ENCODE measurements around the gene DAGLB. TPM values are rescaled to one million over a fixed set of nuclear protein-coding genes. Genes with fewer than 3 reads are reported as not detected.
"Not testable (repeated sequence)": the region's sequence is repeated elsewhere in the genome, so short reads cannot be mapped to it uniquely, and the experiment has no call there.

DAGLB gene, protein sequence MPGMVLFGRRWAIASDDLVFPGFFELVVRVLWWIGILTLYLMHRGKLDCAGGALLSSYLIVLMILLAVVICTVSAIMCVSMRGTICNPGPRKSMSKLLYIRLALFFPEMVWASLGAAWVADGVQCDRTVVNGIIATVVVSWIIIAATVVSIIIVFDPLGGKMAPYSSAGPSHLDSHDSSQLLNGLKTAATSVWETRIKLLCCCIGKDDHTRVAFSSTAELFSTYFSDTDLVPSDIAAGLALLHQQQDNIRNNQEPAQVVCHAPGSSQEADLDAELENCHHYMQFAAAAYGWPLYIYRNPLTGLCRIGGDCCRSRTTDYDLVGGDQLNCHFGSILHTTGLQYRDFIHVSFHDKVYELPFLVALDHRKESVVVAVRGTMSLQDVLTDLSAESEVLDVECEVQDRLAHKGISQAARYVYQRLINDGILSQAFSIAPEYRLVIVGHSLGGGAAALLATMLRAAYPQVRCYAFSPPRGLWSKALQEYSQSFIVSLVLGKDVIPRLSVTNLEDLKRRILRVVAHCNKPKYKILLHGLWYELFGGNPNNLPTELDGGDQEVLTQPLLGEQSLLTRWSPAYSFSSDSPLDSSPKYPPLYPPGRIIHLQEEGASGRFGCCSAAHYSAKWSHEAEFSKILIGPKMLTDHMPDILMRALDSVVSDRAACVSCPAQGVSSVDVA
- total RNA-seq: 12.6 TPM

DNA sequence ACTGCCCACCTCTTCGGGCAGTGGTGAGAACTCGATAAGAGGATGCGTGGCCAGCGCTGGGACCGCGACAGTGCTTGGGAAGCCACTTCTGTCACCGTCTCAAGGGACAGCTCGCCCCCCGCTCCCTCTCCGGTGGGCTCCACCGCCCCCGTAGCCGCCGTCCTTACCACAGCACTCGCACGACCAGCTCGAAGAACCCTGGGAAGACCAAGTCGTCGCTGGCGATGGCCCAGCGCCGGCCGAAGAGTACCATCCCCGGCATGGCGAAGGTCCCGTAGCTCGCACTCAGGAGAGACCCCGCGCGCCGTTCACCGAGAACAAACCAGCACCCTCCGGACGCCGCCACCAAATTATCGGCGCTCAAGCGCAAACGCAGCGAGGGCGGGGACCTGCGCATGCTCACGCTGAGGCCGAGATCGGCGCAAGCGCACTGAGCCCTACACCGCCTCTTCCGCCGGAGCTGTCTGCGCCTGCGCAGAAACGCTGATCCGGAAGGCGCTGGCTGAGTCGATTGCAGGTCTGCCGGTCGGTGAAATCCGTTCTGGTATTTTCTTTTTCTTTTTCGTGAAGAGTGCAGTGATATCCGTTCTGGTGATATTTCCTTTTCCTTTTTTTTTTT, at the start of gene DAGLB:
Gene DAGLB, minus strand, starts transcription at position 374 of the 619 bp plus-strand sequence. Its CDS starts 112 bp downstream, at position 262.
- peak; percentile 90 for DNase-seq

GRCh38 chr7:6497637-6497905, 49.8 kb upstream of the DAGLB start:
- no peak for DNase-seq

DNA sequence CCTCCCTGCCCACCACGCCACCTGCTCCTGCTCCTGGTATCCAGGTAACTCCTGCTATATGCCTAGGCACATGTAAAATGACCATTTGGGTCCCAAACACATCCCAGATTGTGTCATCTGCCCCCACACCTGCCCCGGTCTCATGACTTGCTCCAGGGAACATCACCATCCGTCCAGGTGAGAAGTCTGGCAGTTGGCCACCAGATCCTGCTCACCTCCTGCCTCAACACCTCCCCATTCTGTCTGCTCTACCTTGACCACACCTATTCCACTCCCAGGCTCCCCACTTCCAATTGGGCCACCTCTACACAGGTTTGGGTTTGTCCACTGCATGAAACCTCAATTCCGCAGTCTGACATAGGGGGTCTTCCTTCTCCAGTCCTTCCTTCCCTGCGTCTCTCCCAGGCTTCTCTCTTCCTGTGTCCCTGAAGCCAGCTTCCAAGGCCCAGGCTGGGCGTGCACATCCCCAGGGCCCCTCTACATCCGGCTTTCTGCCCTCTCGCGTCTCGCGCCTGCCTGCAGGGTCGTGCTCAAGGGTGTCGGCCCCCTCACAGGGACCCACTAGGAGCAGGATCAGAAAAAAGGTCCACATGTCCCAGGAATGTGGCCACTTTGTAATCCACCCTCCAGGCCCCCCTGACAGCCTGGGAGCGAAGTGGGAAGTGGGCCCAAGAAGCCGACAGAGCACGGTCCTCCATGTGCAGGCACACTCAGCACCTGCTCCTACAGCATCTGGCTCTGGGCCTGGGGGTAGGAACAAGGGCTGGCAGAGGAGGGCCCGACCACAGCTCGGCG, 49.3 kb upstream of the DAGLB start:
- DNase-seq: no peak

DNA sequence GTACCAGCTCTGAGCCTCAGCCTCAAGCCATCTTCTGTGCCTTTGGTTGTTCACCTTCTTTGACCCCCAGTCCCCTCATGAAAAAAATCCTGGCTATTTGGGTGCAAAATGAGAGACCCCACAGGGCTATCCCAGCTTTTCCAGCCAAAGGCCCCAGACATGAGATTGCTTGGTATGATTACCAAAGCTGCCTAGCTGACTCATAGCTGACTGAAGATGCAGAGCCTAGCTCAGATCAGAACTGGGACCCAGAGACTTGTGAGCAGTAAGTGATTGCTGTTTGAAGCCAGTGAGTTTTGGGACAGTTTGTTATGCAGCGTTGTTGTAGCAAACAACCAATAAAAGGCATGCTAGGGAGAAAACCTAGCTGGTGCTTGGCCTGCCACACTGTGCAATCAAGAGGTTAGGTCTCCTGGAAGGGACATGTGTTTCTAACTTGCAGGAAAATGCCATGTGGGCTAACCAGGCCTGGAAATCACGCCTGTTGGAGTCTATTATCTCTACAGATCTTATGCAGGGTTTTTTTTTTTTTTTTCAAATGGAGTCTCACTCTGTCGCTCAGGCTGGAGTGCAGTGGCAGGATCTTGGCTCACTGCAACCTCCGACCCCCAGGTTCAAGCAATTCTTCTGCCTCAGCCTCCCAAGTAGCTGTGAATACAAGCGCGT, 48.0 kb upstream of the DAGLB start:
- DNase-seq: no peak

- DNase-seq: no peak
Measured at GRCh38 chr7:6494365-6494764, 46.6 kb upstream of the DAGLB start.

- no peak for DNase-seq
Measured at GRCh38 chr7:6491194-6491593, 43.4 kb upstream of the DAGLB start.

GRCh38 chr7:6489612-6490011, 41.9 kb upstream of the DAGLB start:
- DNase-seq: no peak

DNA sequence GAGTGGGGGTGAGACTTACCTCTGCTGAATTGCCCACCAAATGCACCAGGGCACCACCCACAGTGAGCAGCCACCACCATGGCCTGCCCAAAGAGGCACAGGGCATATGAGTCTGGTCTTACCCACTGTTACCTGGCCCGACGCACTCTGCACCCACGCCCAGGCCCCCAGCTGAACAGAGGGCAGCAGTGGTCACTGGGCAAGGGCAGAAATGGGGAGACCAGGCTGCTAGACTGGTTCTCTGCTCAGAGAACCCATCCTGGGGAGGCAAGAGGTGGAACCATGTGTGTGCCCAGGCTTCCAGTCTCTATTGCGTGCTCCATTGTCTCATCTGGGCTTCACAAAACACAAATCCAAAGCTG, 39.4 kb upstream of the DAGLB start:
- DNase-seq: no peak

DNA sequence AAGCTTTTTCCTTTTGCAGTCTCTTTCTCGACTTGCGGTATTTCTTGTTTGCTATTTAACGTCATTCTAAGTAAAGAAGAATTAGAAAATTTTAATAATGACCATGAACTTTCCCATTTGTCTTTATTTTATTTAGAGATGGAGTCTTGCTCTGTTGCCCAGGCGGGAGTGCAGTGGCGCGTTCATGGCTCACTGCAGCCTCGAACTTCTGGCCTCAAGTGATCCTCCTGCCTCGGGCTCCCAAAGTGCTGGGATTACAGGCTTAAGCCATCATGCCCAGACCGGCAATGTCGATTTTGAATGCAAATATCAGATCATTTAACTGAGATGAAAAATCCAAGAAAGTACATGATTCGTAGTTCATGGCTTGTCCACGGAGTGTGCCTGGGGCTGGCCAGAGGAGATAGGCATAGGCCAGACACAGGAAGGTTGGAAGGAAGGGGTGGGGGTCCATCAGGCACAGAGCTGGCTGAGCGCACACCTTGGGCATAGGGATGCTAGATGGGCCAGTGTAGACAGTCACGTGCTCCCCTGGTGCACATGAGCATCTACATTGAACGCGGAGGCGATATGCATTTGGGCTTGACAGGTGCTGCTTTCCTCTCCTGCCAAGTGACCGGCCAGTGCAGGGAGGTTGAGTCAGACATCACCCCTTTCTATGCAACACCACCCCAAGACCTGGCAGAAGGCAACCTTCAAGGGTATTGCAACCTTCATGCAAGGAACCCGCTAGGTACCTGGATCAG, 38.9 kb upstream of the DAGLB start:
- no peak for DNase-seq

DNA sequence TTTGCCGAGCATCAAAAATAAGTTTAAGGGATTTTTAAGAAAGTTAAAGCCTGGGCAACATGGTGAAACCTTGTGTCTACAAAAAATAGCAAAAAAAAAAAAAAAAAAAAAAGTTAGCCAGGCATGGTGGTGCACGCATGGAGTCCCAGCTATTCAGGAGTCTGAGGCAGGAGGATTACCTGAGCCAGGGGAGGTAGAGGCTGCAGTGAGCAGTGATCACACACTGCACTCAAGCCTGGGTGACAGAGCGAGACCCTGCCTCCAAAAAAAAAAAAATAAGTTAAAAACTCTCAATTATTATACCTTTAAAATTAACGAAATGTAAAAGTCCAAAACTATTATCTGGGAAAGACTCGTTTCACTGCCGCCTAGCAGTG, 35.0 kb upstream of the DAGLB start:
- DNase-seq: no peak

DNA sequence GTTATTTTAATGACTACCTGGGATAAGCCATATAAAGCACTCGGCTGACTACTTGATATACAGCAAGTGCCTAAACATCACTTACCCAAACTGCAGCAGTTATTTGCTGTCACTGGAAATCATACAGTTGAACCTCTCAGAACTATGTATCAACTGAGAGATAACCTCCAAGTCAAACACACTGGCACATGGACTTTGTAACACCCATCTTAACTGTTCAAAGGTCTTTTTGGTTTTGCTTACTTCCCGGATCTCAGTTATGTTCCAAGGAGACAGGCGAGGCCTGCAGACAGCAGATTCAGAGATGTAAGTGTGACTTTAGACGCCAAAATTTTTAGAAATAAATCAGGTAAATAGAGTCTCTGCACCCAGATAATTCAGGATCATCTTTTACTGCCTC, 34.6 kb upstream of the DAGLB start:
- no peak for DNase-seq

DNA sequence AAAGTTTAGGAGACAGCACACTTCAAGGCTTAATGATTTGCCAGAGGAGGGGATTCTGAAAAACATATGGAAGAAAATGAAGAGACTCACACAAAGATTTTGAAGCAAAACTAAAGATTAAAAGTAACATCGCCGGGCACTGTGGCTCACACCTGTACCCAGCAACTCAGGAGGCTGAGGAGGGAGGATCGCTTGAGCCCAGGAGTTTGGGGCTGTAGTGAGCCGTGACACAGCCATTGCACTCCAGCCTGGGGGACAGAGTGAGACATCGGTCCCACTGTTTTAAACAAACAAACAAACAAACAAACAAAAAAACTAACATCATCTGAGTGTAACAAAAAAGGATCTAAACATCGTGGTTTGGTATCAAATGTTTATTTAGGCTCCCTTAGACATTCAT, 33.7 kb upstream of the DAGLB start:
- DNase-seq: no peak

GRCh38 chr7:6480323-6480660, 32.5 kb upstream of the DAGLB start:
- DNase-seq: no peak

DNA sequence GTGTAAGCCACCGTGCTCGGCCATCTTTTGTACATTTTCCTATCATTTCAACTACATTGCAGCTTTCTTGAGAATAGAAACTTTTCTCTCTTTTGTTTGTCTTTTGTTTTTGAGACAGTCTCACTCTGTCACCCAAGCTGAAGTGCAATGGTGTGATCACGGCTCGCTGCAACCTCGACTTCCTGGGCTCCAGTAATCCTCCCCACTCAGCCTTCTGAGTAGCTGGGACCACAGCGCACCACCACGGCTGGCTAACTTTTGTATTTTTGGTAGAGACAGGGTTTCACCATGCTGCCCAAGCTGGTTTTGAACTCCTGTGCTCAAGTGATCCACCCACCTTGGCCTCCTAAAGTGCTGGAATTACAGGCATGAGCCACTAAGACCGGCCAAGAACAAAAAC, 31.3 kb upstream of the DAGLB start:
- DNase-seq: no peak

DNA sequence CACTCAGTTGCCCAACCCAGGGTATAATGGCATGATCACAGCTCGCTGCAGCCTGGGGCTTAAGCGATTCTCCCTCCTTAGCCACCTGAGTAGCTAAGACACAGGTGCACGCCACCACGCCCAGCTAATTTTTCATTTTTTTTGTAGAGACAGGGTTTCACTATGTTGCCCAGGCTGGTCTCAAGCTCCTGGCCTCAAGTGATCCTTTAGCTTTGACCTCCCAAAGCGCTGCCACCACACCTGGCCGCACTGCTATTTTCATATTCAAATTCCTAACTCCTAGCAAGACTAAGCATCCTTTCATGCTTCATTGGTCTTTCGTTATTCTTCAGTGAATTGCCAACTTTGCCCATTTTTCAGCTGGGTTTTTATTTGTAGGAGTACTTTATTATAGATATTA, 30.4 kb upstream of the DAGLB start:
- no peak for DNase-seq

- DNase-seq: no peak
Measured at GRCh38 chr7:6477318-6477660, 29.5 kb upstream of the DAGLB start.

DNA sequence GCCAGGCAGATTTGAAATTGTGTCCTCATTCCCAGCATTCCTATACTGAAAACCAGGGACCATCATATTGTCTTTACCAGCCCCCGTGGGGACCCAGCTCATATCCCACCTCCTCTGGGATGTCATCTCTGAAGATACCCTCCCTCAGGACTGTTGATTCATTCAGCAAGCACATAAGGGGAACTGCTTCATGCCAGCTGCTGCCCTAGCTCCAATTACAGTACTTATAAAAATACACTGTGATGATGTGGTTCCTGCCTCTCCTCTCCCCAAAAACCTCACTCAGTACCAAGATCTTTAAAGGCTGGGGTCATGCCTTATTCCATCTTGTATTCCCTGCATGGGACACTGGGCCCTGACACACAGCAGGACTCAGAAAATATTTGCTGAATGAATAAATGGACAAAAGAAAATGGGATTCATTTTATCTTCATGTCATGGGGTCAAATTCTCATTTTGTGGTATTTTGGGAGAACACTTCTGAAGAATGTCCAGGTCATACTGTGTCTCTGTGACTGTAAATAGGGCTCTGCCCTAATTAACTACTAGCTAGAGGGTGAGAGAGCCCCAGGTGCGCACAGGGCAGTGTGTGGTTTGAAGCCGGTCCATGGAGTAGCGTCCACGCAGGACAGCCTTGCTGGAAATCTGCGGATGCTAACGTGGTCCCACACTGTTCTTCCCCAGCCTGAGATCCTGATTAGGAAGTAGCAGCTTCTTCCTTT, 29.0 kb upstream of the DAGLB start:
- no peak for DNase-seq

GRCh38 chr7:6475433-6476186, 27.9 kb upstream of the DAGLB start:
- no peak for DNase-seq

- no peak for DNase-seq
Measured at GRCh38 chr7:6465862-6466261, 18.1 kb upstream of the DAGLB start.

DNA sequence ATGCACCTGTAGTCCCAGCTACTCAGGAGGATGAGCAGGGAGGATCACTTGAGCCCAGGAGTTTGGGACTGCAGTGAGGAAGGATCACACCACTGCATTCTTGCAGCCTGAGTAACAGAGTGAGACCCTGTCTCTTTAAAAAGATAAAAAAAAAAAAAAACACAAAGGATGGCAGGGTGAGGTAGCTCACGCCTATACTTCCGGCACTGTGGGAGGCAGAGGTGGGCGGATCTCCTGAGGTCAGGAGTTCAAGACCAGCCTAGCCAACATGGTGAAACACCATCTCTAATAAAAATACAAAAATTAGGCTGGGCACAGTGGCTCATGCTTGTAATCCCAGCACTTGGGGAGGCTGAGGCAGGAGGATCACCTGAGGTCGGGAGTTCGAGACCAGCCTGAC, 15.9 kb upstream of the DAGLB start:
- not testable (repeated sequence) for DNase-seq

Data from skin of body (tissue), 2 donors.